Measurements from ENCODE around the gene NT5C3B. TPM values are rescaled to one million over a fixed set of nuclear protein-coding genes. Genes with fewer than 3 reads are reported as not detected.

NT5C3B gene
- total and polyA plus RNA-seq, 4 donors: 15.3 to 32.0 (median 26.9) TPM

DNA sequence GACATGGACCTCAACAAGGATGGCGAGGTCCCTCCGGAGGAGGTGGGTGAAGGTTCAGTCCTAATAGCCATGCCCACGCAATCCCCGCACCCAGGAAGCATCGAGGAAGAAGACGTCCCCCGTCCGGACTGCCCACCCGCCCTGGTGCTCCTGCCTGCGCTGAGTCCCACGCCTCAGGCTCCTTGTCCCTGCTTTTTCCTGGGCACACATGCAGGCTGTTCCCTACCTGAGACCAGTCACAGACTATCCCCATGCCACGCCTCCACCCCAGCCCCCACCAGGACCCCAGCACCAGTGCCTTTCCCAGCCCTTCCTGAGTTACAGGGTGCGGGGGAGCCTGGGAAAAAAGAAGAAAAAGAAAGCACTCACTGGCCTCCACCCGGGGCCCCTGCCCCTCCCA lies 14.3 kb downstream of the NT5C3B start (continued):
- TF ChIP-seq YY1 (IDR thresholded peaks at IDR 0.05): no peak
- no peak for TF ChIP-seq GABPA (IDR thresholded peaks at IDR 0.05 in 1 of 2, conservative IDR thresholded peaks at IDR 0.05 in 1 of 2)
- TF ChIP-seq HNF4G (IDR thresholded peaks at IDR 0.05): no peak
- no peak for TF ChIP-seq SP1 (IDR thresholded peaks at IDR 0.05)
- no peak for TF ChIP-seq RAD21 (IDR thresholded peaks at IDR 0.05)
- TF ChIP-seq RXRA (IDR thresholded peaks at IDR 0.05): no peak
- TF ChIP-seq JUND (IDR thresholded peaks at IDR 0.05): no peak
- TF ChIP-seq NR2F2 (IDR thresholded peaks at IDR 0.05): no peak

DNA sequence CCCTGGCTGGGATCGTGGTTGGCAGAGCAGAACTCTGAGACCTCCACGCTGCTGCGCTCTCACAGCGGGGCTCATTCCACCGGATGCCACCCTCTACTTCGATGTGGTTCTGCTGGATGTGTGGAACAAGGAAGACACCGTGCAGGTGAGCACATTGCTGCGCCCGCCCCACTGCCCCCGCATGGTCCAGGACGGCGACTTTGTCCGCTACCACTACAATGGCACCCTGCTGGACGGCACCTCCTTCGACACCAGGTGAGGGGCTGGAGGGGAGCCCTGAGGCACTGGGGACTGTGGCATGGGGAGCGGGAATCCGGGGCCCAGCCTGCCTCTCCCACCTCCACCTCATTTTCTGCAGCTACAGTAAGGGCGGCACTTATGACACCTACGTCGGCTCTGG lies 18.0 kb downstream of the NT5C3B start:
- Histone ChIP-seq H3K4me1 (ENCODE audit: control insufficient read depth in 4 of 4, insufficient read depth in 4 of 4, low read length in 3 of 4) (no peaks in the 10 kb centered on the region), H3K27ac (ENCODE audit: low read depth in 1 of 2, low read length in 2 of 2) (no peak overlapping the region), H3K9ac (ENCODE audit: low read depth in 1 of 2, low read length in 2 of 2) (no peak overlapping the region), H3K9me3 (ENCODE audit: control insufficient read depth in 4 of 4, low read length in 3 of 4) (no peaks in the 10 kb centered on the region), H3K4me3 (ENCODE audit: low read depth in 1 of 3, low read length in 3 of 3) (no peak overlapping the region), H3K27me3 (ENCODE audit: control insufficient read depth in 4 of 4, insufficient read depth in 4 of 4, low read length in 3 of 4) (no peaks in the 10 kb centered on the region), H3K36me3 (ENCODE audit: control insufficient read depth in 4 of 4, insufficient read depth in 3 of 4, low read depth in 1 of 4, low read length in 3 of 4) (no peaks in the 10 kb centered on the region)
- TF ChIP-seq, protein P1, sequence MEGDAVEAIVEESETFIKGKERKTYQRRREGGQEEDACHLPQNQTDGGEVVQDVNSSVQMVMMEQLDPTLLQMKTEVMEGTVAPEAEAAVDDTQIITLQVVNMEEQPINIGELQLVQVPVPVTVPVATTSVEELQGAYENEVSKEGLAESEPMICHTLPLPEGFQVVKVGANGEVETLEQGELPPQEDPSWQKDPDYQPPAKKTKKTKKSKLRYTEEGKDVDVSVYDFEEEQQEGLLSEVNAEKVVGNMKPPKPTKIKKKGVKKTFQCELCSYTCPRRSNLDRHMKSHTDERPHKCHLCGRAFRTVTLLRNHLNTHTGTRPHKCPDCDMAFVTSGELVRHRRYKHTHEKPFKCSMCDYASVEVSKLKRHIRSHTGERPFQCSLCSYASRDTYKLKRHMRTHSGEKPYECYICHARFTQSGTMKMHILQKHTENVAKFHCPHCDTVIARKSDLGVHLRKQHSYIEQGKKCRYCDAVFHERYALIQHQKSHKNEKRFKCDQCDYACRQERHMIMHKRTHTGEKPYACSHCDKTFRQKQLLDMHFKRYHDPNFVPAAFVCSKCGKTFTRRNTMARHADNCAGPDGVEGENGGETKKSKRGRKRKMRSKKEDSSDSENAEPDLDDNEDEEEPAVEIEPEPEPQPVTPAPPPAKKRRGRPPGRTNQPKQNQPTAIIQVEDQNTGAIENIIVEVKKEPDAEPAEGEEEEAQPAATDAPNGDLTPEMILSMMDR (IDR thresholded peaks at IDR 0.05; ENCODE audit: low read depth, low read length, missing input control): no peak
- no peak for TF ChIP-seq HNF4G (IDR thresholded peaks at IDR 0.05)
- TF ChIP-seq FOXA1 (IDR thresholded peaks at IDR 0.05): no peak
- no peak for TF ChIP-seq JUND (IDR thresholded peaks at IDR 0.05)
- DNase-seq (ENCODE audit: low spot score): no peak
- 97% methylated on average over 20 of the region's 20 CpGs for WGBS

DNA sequence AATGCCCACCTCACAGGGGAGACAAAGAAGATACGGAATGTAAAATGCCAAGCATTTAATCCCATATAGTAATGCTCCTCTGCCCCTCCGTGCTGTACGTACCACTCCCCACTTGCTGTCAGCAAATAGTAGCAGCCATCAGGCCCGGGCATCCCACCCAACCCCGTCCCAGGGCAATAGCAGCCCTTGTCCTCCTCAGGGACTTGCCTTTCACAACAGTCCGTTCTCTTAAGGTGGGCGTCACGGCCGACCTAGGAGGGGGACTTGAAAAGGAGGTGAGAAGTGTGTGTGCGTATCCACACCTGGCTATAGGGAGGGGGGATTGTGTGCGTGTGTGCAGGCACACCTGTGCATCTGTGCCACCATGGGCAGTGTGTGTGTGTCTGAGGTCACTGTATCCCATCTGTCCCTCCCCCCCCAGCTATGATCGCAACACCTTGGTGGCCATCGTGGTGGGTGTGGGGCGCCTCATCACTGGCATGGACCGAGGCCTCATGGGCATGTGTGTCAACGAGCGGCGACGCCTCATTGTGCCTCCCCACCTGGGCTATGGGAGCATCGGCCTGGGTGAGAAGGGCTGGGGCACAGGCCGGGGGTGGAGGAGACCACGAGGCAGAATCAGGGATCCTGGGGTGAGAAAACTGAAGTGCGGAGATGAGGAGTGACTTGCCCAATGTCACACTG lies 19.3 kb downstream of the NT5C3B start:
- no peaks in the 10 kb centered on the region for H3K36me3 ChIP-seq (ENCODE audit: control insufficient read depth in 4 of 4, insufficient read depth in 3 of 4, low read depth in 1 of 4, low read length in 3 of 4)
- TF ChIP-seq TAF1 (conservative IDR thresholded peaks at IDR 0.05): no peak
- TF ChIP-seq FOXA1 (IDR thresholded peaks at IDR 0.05): no peak
- no peak for TF ChIP-seq EGR1 (IDR thresholded peaks at IDR 0.05; ENCODE audit: low read depth in 2 of 2)
- TF ChIP-seq NR2F2 (IDR thresholded peaks at IDR 0.05): no peak
- no peak for TF ChIP-seq RXRA (IDR thresholded peaks at IDR 0.05)
- TF ChIP-seq, protein P2, sequence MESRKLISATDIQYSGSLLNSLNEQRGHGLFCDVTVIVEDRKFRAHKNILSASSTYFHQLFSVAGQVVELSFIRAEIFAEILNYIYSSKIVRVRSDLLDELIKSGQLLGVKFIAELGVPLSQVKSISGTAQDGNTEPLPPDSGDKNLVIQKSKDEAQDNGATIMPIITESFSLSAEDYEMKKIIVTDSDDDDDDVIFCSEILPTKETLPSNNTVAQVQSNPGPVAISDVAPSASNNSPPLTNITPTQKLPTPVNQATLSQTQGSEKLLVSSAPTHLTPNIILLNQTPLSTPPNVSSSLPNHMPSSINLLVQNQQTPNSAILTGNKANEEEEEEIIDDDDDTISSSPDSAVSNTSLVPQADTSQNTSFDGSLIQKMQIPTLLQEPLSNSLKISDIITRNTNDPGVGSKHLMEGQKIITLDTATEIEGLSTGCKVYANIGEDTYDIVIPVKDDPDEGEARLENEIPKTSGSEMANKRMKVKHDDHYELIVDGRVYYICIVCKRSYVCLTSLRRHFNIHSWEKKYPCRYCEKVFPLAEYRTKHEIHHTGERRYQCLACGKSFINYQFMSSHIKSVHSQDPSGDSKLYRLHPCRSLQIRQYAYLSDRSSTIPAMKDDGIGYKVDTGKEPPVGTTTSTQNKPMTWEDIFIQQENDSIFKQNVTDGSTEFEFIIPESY (IDR thresholded peaks at IDR 0.05): no peak
- peaks cover 4 to 10% (median 6%) of the 10 kb centered on the region in 4 donors for H3K4me1 ChIP-seq (ENCODE audit: control insufficient read depth in 4 of 4, insufficient read depth in 4 of 4, low read length in 3 of 4)
- H3K27ac ChIP-seq (ENCODE audit: low read depth in 1 of 2, low read length in 2 of 2): no peak overlapping the region
- WGBS: 96% methylated on average over 23 of the region's 23 CpGs
- DNase-seq (ENCODE audit: low spot score): no peak
- H3K4me3 ChIP-seq (ENCODE audit: low read depth in 1 of 3, low read length in 3 of 3): no peak overlapping the region
- H3K9ac ChIP-seq (ENCODE audit: low read depth in 1 of 2, low read length in 2 of 2): no peak overlapping the region
- H3K27me3 ChIP-seq (ENCODE audit: control insufficient read depth in 4 of 4, insufficient read depth in 4 of 4, low read length in 3 of 4): no peaks in the 10 kb centered on the region
- H3K9me3 ChIP-seq (ENCODE audit: control insufficient read depth in 4 of 4, low read length in 3 of 4): no peaks in the 10 kb centered on the region

Data from liver (tissue), 9 donors.